Left lung (tissue), 10 donors: ENCODE measurements around the gene PAQR5. TPM values are rescaled to one million over a fixed set of nuclear protein-coding genes. Genes with fewer than 3 reads are reported as not detected.

Experiments used
- ATAC-seq: fragments of 200-7000 bp; cut with Tn5 transposase; one replicate; pipeline ENCODE4 v1.9.1; 2020; ENCODE audit warnings: moderate library complexity
- DNase-seq, 4 donors: peaks; one replicate each; pipeline ENCODE4 v3.0.0-alpha.2; 2013 to 2020
- H3K27ac ChIP-seq, 2 donors: fragments of 200-600 bp; sonication (generic) in 1 of 2; one replicate each; pipeline versions ENCODE4 v1.5.0 to v1.8.0; 2020 to 2021
- H3K27me3 ChIP-seq, 2 donors: fragments of 200-600 bp; sonication (generic) in 1 of 2; one replicate each; pipeline versions ENCODE4 v1.5.0 to v1.8.0; 2020 to 2021
- H3K36me3 ChIP-seq, 2 donors: fragments of 200-600 bp; sonication (generic) in 1 of 2; one replicate each; pipeline versions ENCODE4 v1.5.0 to v1.8.0; 2020 to 2021
- H3K4me1 ChIP-seq, 2 donors: fragments of 200-600 bp; one replicate each; pipeline ENCODE4 v1.8.0; 2021
- H3K4me3 ChIP-seq, 2 donors: fragments of 200-600 bp; sonication (generic) in 1 of 2; one replicate each; pipeline versions ENCODE4 v1.5.0 to v1.8.0; 2020 to 2021; ENCODE audit warnings: mild to moderate bottlenecking in 1 of 2
- H3K9me3 ChIP-seq, 2 donors: fragments of 200-600 bp; sonication (generic) in 1 of 2; one replicate each; pipeline versions ENCODE4 v1.5.0 to v1.8.0; 2020 to 2021
- intact Hi-C, 2 donors: fragments of 100-400 bp; cut with DNase I; formaldehyde crosslinking; loops; one replicate each; pipeline versions ENCODE4 v1.11.2 to v1.14.2; 2022
- polyA plus RNA-seq, 6 donors: library from polyadenylated mRNA; unstranded; fragments of 120-200 nt; gene quantifications; one replicate each; pipeline ENCODE4 v1.2.1, GENCODE V29; 2013; ENCODE audit not compliant: insufficient read length in 6 of 6
- total RNA-seq, 2 donors: library from RNA; stranded (reverse); fragmentation: NEBNext Ultra II Directional; extraction: Animal tissue kit (Norgen Biotek cat#: 25700); gene quantifications; one replicate each; pipeline ENCODE4 v1.2.1, GENCODE V29; 2021
- TF ChIP-seq, protein P1 (sequence below), 2 donors: fragments of 200-600 bp; sonication (generic) in 1 of 2; IDR thresholded peaks; one replicate each; pipeline versions ENCODE4 v1.5.0 to v1.8.0; 2021; ENCODE audit warnings: antibody characterized with exemption in 2 of 2
- donor health status: DM: no; HTN: yes; CAD: no.
- donor health status: DM: no; HTN: no; CAD: no.

Gene PAQR5
- total and polyA plus RNA-seq, 8 donors: 6.2 to 17.7 (median 7.5) TPM

DNA sequence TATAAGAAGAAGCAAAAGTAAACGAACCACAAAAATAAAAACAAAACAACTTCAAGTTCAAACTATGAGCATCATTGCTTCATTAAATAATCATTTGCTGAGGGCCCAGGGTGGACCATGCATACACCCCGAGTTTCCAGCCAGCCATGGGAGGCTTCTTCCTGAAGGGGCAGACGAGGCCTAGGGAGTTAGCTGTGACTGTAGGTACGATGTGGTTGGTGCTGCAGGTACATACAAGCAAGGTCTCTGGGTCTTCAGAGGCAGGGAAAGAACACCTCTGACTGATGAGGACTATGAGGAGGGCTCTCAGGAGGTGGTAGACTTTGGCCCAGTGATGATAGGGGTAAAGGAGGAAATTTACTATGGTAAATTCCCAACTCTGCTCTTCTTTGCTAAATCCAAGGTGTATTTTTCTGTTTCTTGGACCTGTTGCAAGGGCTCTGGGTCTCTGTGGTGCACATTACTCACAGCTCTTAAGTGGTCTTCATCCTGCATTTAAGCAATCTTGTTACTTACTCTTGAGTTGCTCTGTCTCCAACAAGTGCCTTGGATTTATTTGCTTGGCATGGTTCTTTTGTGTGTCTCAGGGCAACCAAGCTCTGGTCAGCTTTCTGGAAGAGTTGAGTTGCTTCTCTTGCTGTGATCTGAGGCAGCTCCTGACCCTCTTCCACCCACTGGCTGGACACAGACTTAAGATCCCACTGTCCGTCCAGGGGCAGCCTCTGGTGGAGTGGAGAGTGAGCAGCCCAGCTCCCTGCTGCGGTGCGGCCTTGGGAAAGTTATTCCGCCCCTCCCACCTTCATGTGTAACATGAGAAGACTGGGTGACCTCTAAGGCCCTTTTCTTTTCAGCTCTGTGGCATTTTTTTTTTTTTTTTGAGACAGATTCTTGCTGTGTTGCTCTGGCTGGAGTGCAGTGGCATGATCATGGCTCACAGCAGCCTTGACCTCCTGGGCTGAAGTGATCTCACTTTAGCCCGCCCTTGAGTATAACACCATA lies 59.4 kb downstream of the PAQR5 start:
- ATAC-seq: peak; percentile 90
- H3K4me1 ChIP-seq: peaks cover 6 to 7% of the 10 kb centered on the region in 2 donors
- H3K27ac ChIP-seq: peak overlapping the region in 1 of 2 donors; percentile 56

DNA sequence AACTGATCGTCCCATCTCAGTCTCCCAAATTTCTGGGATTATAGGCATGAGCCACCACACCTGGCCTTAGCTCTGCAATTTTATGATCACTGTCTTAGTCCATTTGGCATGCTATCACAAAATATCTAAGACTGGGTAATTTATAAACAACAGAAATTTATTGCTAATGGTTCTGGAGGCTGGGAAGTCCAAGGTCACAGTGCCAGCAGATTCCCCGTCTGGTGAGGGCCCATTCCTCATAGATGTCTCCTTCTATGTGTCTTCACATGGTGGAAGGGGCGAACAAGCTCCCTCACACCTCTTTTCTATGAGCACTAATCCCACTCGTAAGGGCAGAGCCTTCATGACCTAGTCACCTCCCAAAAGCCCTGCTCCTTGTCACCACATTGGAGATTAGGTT lies 60.1 kb downstream of the PAQR5 start:
- ATAC-seq: no peak
- Histone ChIP-seq H3K36me3 (no peaks in the 10 kb centered on the region), H3K4me1 (peaks cover 6 to 7% of the 10 kb centered on the region in 2 donors), H3K9me3 (no peaks in the 10 kb centered on the region), H3K4me3 (no peak overlapping the region), H3K27me3 (no peaks in the 10 kb centered on the region), H3K27ac (peak overlapping the region in 1 of 2 donors; percentile 56)
- TF ChIP-seq, protein P1, sequence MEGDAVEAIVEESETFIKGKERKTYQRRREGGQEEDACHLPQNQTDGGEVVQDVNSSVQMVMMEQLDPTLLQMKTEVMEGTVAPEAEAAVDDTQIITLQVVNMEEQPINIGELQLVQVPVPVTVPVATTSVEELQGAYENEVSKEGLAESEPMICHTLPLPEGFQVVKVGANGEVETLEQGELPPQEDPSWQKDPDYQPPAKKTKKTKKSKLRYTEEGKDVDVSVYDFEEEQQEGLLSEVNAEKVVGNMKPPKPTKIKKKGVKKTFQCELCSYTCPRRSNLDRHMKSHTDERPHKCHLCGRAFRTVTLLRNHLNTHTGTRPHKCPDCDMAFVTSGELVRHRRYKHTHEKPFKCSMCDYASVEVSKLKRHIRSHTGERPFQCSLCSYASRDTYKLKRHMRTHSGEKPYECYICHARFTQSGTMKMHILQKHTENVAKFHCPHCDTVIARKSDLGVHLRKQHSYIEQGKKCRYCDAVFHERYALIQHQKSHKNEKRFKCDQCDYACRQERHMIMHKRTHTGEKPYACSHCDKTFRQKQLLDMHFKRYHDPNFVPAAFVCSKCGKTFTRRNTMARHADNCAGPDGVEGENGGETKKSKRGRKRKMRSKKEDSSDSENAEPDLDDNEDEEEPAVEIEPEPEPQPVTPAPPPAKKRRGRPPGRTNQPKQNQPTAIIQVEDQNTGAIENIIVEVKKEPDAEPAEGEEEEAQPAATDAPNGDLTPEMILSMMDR (IDR thresholded peaks at IDR 0.05): no peak
- intact Hi-C loops: no loop called here
- DNase-seq: no peak

More for the DNA sequence above, 59.4 kb downstream of the PAQR5 start:
- DNase-seq: peak in 2 of 4 donors; percentile 35 to 61
- no peaks in the 10 kb centered on the region for H3K36me3 ChIP-seq
- H3K4me3 ChIP-seq: no peak overlapping the region
- TF ChIP-seq, protein P1 (IDR thresholded peaks at IDR 0.05): no peak
- no peaks in the 10 kb centered on the region for H3K27me3 ChIP-seq
- intact Hi-C loops: no loop called here
- no peaks in the 10 kb centered on the region for H3K9me3 ChIP-seq

DNA sequence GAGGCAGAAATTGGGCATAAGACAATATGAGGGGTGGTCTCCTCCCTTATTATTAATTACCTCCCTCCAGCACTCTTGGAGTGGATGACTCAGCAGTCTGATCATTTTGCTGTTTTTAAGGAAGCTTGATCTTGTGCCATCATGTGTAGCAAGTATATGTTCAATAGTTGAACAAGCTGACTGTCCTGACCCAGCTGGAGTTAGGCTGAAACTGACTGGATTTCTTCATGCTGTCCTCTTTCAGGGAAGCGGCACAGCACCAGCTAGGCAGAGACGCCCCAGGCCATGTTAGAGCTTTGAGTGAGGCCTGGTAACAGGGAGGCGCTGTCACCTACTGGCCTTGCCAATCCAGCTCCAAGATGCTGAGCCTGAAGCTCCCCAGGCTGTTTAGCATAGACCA lies 61.0 kb downstream of the PAQR5 start:
- no peak for ATAC-seq
- Histone ChIP-seq H3K9me3 (no peaks in the 10 kb centered on the region), H3K27me3 (no peaks in the 10 kb centered on the region), H3K36me3 (no peaks in the 10 kb centered on the region), H3K4me1 (peaks cover 6 to 7% of the 10 kb centered on the region in 2 donors), H3K4me3 (no peak overlapping the region), H3K27ac (peak overlapping the region in 1 of 2 donors; percentile 1)
- intact Hi-C loops: no loop called here
- TF ChIP-seq, protein P1 (IDR thresholded peaks at IDR 0.05): no peak
- DNase-seq: no peak

DNA sequence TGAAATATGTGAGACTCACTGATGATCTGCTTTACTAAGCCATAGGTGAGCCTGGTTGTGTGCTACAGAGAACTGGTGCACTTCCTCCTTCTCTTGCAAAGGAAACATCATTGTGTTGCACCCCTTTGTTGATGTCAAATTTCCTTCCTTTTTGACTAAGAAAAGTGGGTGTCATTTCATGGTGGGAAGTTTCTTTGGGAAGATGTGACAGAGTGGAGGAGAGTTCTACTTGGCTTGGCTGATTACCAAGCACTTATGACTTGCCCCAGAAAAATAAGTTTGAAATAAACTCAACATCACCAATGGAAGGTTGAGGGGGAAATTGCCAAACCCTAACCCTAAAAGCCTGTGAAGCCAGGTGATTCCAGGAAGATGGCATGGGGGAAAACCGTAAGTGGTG lies 61.9 kb downstream of the PAQR5 start:
- ATAC-seq: no peak
- intact Hi-C loops: no loop called here
- Histone ChIP-seq H3K4me1 (peaks cover 6 to 7% of the 10 kb centered on the region in 2 donors), H3K9me3 (no peaks in the 10 kb centered on the region), H3K4me3 (no peak overlapping the region), H3K36me3 (no peaks in the 10 kb centered on the region), H3K27me3 (no peaks in the 10 kb centered on the region), H3K27ac (peak overlapping the region in 1 of 2 donors; percentile 13)
- DNase-seq: no peak
- TF ChIP-seq, protein P1 (IDR thresholded peaks at IDR 0.05): no peak

DNA sequence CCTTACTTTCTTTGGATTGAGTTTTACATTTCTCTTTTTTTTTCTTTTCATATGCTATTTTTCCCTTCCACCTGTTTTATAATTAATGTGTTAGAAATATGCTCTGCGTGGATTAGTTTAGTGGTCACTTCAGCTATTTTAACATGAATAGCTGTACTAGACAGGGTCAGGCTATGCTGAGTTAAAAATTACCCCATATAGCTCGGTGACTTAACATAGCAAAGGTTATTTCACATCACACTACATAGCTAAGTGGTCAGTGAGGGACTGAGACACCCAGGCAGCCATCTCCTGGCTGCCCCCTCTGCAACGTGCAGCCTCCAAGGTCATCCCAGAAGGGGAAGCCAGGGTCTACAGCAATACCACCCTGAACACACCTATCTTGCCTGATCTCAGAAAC lies 68.5 kb downstream of the PAQR5 start:
- no peak for ATAC-seq
- H3K27me3 ChIP-seq: no peaks in the 10 kb centered on the region
- no peaks in the 10 kb centered on the region for H3K4me1 ChIP-seq
- no peaks in the 10 kb centered on the region for H3K9me3 ChIP-seq
- no peaks in the 10 kb centered on the region for H3K36me3 ChIP-seq
- intact Hi-C loops: no loop called here
- no peak overlapping the region for H3K27ac ChIP-seq
- H3K4me3 ChIP-seq: no peak overlapping the region
- no peak for DNase-seq
- TF ChIP-seq, protein P1 (IDR thresholded peaks at IDR 0.05): no peak
